Cardiac atrium fibroblast (primary cell): ENCODE results near the gene LGALS13. TPM values are rescaled to one million over a fixed set of nuclear protein-coding genes. Genes with fewer than 3 reads are reported as not detected.

Source experiments
- total RNA-seq: library from RNA; depleted of rRNA; stranded (reverse); fragments of >200 nt; gene quantifications from 2 replicates; pipeline ENCODE4 v1.2.3, GENCODE V29; 2015

LGALS13 gene, protein sequence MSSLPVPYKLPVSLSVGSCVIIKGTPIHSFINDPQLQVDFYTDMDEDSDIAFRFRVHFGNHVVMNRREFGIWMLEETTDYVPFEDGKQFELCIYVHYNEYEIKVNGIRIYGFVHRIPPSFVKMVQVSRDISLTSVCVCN
- not detected in 2 replicates for total RNA-seq

DNA sequence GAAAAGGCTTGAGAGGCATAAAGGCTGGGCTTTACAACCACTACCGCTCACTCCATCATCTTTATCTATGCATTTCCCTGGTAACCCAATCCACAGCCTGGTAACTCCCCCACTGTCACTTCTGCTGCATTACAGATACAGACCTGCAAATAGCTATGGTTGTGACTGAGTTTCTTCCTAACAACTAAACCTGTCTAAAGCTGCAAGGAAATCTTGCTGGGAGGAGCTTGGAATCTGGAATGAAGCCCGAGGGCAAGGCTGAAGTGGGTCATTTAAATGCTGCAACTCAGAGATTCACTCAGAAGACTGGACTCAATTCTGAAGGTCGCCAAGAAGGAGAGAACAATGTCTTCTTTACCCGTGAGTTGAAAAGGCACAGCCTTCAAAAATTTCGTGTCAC, at the start of gene LGALS13:
Gene LGALS13 (plus strand): TSS at position 301 of the 400 bp plus-strand sequence. CDS start 45 bp downstream, at position 346.

DNA sequence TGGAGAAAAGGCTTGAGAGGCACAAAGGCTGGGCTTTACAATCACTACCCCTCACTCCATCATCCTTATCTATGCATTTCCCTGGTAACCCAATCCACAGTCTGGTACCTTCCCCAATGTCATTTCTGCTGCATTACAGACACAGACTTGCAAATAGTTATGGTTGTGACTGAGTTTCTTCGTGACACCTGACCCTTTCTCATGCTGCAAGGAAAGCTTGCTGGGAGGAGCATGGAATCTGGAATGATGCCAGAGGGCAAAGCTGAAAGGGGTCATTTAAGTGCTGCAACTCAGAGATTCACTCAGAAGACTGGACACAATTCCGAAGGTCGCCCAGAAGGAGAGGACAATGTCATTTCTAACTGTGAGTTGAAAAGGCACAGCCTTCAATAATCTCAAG, 53.3 kb downstream of the LGALS13 start, which contains the start of gene LGALS16:
Gene LGALS16 (plus strand): TSS at position 301 of the 400 bp plus-strand sequence. CDS start 49 bp downstream, at position 350.

Other genes starting within 250 kb of the LGALS13 start
- 40.2 and 95.3 TPM in 2 replicates for gene PAF1, start 211.4 kb upstream of the LGALS13 start, total RNA-seq
- gene MED29, start 211.1 kb upstream of the LGALS13 start, total RNA-seq: 24.7 and 25.8 TPM in 2 replicates
- 47.3 and 97.1 TPM in 2 replicates for gene ZFP36, start 195.7 kb upstream of the LGALS13 start, total RNA-seq
- 26.2 and 30.3 TPM in 2 replicates for gene PLEKHG2, start 189.9 kb upstream of the LGALS13 start, total RNA-seq
- 1,521 and 1,655 TPM in 2 replicates for gene RPS16, start 166.6 kb upstream of the LGALS13 start, total RNA-seq
- 58.1 and 65.3 TPM in 2 replicates for gene SUPT5H, start 156.9 kb upstream of the LGALS13 start, total RNA-seq
- 62.0 and 74.4 TPM in 2 replicates for gene TIMM50, start 121.7 kb upstream of the LGALS13 start, total RNA-seq
- gene DLL3, start 103.6 kb upstream of the LGALS13 start, total RNA-seq: 0.97 and 2.2 TPM in 2 replicates
- gene SELENOV, start 87.4 kb upstream of the LGALS13 start, total RNA-seq: not detected in 2 replicates
- gene EID2B, start 69.7 kb upstream of the LGALS13 start, total RNA-seq: 1.4 and 2.9 TPM in 2 replicates
- 3.8 and 6.8 TPM in 2 replicates for gene EID2, start 62.4 kb upstream of the LGALS13 start, total RNA-seq
- gene LGALS16, start 53.4 kb downstream of the LGALS13 start, total RNA-seq: not detected in 2 replicates
- gene LGALS14, start 102.0 kb downstream of the LGALS13 start, total RNA-seq: not detected in 2 replicates
- not detected in 2 replicates for gene CLC, start 135.5 kb downstream of the LGALS13 start, total RNA-seq
- gene LEUTX, start 176.3 kb downstream of the LGALS13 start, total RNA-seq: not detected in 2 replicates
- 15.6 and 20.9 TPM in 2 replicates for gene DYRK1B, start 231.6 kb downstream of the LGALS13 start, total RNA-seq
- 72.2 and 96.1 TPM in 2 replicates for gene FBL, start 243.9 kb downstream of the LGALS13 start, total RNA-seq